Parathyroid adenoma (tissue), 2 donors: ENCODE measurements around the gene LRP1B.

Experiments used
- H2AFZ ChIP-seq: fragments of 300-600 bp; sonication (generic); one replicate; pipeline ENCODE4 v1.7.0; 2017; ENCODE audit warnings: antibody characterized with exemption, mild to moderate bottlenecking
- H3K27ac ChIP-seq: fragments of 300-600 bp; sonication (generic); one replicate; pipeline ENCODE4 v1.7.0; 2017
- H3K27me3 ChIP-seq: fragments of 300-600 bp; sonication (generic); one replicate; pipeline ENCODE4 v1.7.0; 2017; ENCODE audit warnings: low read length; ENCODE audit not compliant: control insufficient read depth, insufficient read depth
- H3K36me3 ChIP-seq: fragments of 300-600 bp; sonication (generic); one replicate; pipeline ENCODE4 v1.7.0; 2017; ENCODE audit warnings: low read length; ENCODE audit not compliant: control insufficient read depth, insufficient read depth
- H3K4me1 ChIP-seq: fragments of 300-600 bp; sonication (generic); one replicate; pipeline ENCODE4 v1.7.0; 2017; ENCODE audit warnings: control low read depth
- H3K4me2 ChIP-seq: fragments of 300-600 bp; sonication (generic); one replicate; pipeline ENCODE4 v1.7.0; 2017; ENCODE audit warnings: low read length
- H3K4me3 ChIP-seq: fragments of 300-600 bp; sonication (generic); one replicate; pipeline ENCODE4 v1.7.0; 2017; ENCODE audit warnings: low read depth, low read length
- H3K79me2 ChIP-seq: fragments of 300-600 bp; sonication (generic); one replicate; pipeline ENCODE4 v1.7.0; 2017; ENCODE audit warnings: control low read depth
- H3K9ac ChIP-seq: fragments of 300-600 bp; sonication (generic); one replicate; pipeline ENCODE4 v1.7.0; 2017; ENCODE audit warnings: mild to moderate bottlenecking
- H3K9me3 ChIP-seq: fragments of 300-600 bp; sonication (generic); one replicate; pipeline ENCODE4 v1.7.0; 2017; ENCODE audit warnings: low read length; ENCODE audit not compliant: control insufficient read depth
- CTCF ChIP-seq: fragments of 300-600 bp; sonication (generic); IDR thresholded peaks from one replicate; pipeline ENCODE4 v1.7.0; 2017; ENCODE audit warnings: antibody characterized with exemption, mild to moderate bottlenecking
- donor health status: primary hyperparathyroidism.

LRP1B gene

GRCh38 chr2:140359056-140359771 is 1771.6 kb downstream of the LRP1B start:
- no peaks in the 10 kb centered on the region for H3K9me3 ChIP-seq
- no peaks in the 10 kb centered on the region for H3K36me3 ChIP-seq
- no peak overlapping the region for H2AFZ ChIP-seq
- H3K4me1 ChIP-seq = no peaks in the 10 kb centered on the region
- no peak overlapping the region for H3K9ac ChIP-seq
- no peak overlapping the region for H3K4me2 ChIP-seq
- no peak for TF ChIP-seq CTCF
- no peaks in the 10 kb centered on the region for H3K79me2 ChIP-seq
- H3K27ac ChIP-seq = no peak overlapping the region
- no peaks in the 10 kb centered on the region for H3K27me3 ChIP-seq
- H3K4me3 ChIP-seq = no peak overlapping the region

DNA sequence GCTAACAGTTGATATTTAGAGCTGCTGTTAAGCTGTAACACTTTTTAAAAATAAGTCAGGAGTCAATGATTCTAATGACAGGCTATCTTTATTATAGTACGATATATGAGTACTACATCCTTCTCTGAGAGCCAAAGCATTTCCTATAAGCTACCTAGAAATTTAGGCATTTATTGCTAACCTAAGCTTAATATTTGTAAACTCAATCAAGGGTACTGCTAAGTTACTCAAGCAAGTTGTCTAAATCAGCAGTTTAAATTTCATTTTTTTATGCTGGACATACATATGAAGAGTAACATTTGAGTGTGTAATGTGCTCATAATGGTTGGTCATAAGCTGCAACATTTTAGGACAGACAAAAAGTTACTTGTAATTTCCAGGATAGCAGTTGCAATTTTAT is 1774.1 kb downstream of the LRP1B start:
- TF ChIP-seq CTCF = no peak
- Histone ChIP-seq H3K9ac (no peak overlapping the region), H3K79me2 (no peaks in the 10 kb centered on the region), H3K9me3 (no peaks in the 10 kb centered on the region), H3K4me3 (no peak overlapping the region), H3K36me3 (no peaks in the 10 kb centered on the region), H2AFZ (no peak overlapping the region), H3K27ac (no peak overlapping the region), H3K27me3 (no peaks in the 10 kb centered on the region), H3K4me1 (no peaks in the 10 kb centered on the region), H3K4me2 (no peak overlapping the region)

DNA sequence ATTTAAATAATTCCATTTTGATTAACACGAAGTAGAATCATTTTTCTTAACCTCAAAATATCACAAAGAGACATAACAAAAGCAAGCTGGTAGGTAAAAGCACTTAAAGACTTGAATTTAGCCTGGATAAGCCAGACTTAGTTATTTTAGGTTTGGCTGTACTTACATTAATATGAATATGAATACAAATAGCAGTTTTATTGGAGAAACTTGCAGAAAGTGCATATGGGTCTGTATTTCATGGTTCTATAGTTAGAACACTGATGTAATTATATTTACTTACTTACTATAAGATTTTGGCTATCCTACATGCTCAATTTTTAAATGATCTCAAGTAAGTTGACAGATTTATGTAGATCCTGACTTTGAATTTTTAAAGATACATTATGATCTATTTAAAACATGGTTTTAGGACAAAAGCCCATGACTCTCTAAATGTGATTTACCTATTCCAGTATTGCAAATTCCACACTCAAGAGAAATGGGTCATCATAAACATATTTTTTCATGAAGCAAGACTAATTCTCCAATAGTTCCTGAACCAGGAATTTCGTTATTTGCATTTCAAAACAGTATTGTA is 1775.2 kb downstream of the LRP1B start:
- Histone ChIP-seq H3K36me3 (no peaks in the 10 kb centered on the region), H3K9me3 (no peaks in the 10 kb centered on the region), H2AFZ (no peak overlapping the region), H3K79me2 (no peaks in the 10 kb centered on the region), H3K9ac (no peak overlapping the region), H3K4me2 (no peak overlapping the region), H3K4me1 (no peaks in the 10 kb centered on the region), H3K27ac (no peak overlapping the region), H3K4me3 (no peak overlapping the region), H3K27me3 (no peaks in the 10 kb centered on the region)
- TF ChIP-seq CTCF = no peak

GRCh38 chr2:140354544-140354943 is 1776.3 kb downstream of the LRP1B start:
- H3K9me3 ChIP-seq = no peaks in the 10 kb centered on the region
- TF ChIP-seq CTCF = no peak
- H3K79me2 ChIP-seq = no peaks in the 10 kb centered on the region
- no peaks in the 10 kb centered on the region for H3K4me1 ChIP-seq
- H2AFZ ChIP-seq = no peak overlapping the region
- H3K36me3 ChIP-seq = no peaks in the 10 kb centered on the region
- H3K4me3 ChIP-seq = no peak overlapping the region
- H3K9ac ChIP-seq = no peak overlapping the region
- H3K27ac ChIP-seq = no peak overlapping the region
- no peaks in the 10 kb centered on the region for H3K27me3 ChIP-seq
- no peak overlapping the region for H3K4me2 ChIP-seq

DNA sequence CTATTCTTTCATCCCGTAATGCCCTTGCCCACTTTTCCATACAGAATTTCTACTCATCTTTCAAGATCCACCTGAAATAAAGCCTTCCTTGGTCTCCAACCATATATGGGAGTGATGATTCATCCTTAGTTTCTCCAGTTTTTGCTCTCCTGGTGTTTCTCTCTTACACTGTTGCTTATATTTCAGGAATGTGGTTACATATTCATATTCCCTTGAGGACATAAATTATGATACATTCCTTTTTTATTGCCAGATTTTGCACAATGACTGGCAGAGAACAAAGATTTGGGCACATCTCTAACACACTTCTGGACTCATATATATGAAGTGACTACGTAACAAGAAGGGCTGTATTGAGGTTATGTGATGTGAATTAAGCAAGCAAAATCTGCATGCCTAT is 1777.3 kb downstream of the LRP1B start:
- no peaks in the 10 kb centered on the region for H3K4me1 ChIP-seq
- no peaks in the 10 kb centered on the region for H3K27me3 ChIP-seq
- no peak overlapping the region for H3K9ac ChIP-seq
- TF ChIP-seq CTCF = no peak
- H2AFZ ChIP-seq = no peak overlapping the region
- H3K9me3 ChIP-seq = no peaks in the 10 kb centered on the region
- no peaks in the 10 kb centered on the region for H3K79me2 ChIP-seq
- no peaks in the 10 kb centered on the region for H3K36me3 ChIP-seq
- no peak overlapping the region for H3K27ac ChIP-seq
- no peak overlapping the region for H3K4me3 ChIP-seq
- no peak overlapping the region for H3K4me2 ChIP-seq
